Hepatocyte (in vitro differentiated cells): Measurements from ENCODE around the gene SELENOI.

ENCODE experiments used
- EZH2 ChIP-seq: fragments of 200-600 bp; sonication (generic); IDR thresholded peaks from 2 replicates; pipeline ENCODE4 v1.6.1; 2016; ENCODE audit warnings: antibody characterized with exemption, mild to moderate bottlenecking, borderline replicate concordance
- EZH2phosphoT487 ChIP-seq: fragments of 200-600 bp; sonication (generic); IDR thresholded peaks from one replicate; pipeline ENCODE4 v1.6.1; 2018; ENCODE audit warnings: antibody characterized with exemption, mild to moderate bottlenecking, low read depth, moderate library complexity; ENCODE audit not compliant: unreplicated experiment, severe bottlenecking
- TF ChIP-seq, protein P1 (sequence below): fragments of 200-600 bp; sonication (generic); IDR thresholded peaks from 2 replicates; pipeline ENCODE4 v1.5.1; 2016; ENCODE audit warnings: antibody characterized with exemption, mild to moderate bottlenecking; ENCODE audit not compliant: poor library complexity

DNA sequence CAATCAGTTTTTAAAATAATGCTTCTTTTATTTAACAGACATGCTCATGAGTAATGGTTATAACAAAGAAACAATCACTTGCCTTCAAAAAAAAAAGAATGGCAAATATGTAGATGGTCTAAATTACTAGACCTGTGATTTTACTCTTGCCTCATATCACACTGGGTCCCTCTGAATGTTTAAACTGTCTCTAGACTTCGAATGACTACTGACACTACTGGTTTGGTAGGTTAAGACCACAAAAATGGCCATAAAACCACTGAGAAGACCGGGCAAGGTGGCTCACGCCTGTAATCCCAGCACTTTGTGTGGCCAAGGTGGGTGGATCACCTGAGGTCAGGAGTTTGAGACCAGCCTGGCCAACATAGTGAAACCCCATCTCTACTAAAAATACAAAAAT lies 5.1 kb upstream of the SELENOI start:
- TF ChIP-seq, protein P1, sequence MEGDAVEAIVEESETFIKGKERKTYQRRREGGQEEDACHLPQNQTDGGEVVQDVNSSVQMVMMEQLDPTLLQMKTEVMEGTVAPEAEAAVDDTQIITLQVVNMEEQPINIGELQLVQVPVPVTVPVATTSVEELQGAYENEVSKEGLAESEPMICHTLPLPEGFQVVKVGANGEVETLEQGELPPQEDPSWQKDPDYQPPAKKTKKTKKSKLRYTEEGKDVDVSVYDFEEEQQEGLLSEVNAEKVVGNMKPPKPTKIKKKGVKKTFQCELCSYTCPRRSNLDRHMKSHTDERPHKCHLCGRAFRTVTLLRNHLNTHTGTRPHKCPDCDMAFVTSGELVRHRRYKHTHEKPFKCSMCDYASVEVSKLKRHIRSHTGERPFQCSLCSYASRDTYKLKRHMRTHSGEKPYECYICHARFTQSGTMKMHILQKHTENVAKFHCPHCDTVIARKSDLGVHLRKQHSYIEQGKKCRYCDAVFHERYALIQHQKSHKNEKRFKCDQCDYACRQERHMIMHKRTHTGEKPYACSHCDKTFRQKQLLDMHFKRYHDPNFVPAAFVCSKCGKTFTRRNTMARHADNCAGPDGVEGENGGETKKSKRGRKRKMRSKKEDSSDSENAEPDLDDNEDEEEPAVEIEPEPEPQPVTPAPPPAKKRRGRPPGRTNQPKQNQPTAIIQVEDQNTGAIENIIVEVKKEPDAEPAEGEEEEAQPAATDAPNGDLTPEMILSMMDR, result no peak
- TF ChIP-seq EZH2phosphoT487 (no peak), EZH2 (no peak)
